CD14-positive monocyte (primary cell): ENCODE results near the gene SBF2. TPM values are rescaled to one million over a fixed set of nuclear protein-coding genes. Genes with fewer than 3 reads are reported as not detected.

Experiments used
- DNase-seq, 3 donors: peaks; one replicate each; pipeline ENCODE4 v3.0.0-alpha.2; 2011 to 2022
- H2AFZ ChIP-seq: 2 replicates; pipeline ENCODE4 v1.6.0; 2012; ENCODE audit warnings: mild to moderate bottlenecking, low read depth, low read length, inconsistent platforms; ENCODE audit not compliant: insufficient read depth, poor library complexity, severe bottlenecking
- H3K27ac ChIP-seq, 2 donors: 1 replicate in 1 of 2; 2 replicates in 1 of 2; pipeline ENCODE4 v1.5.1; 2012 to 2013; ENCODE audit warnings: low read length in 2 of 2, control low read depth in 1 of 2, inconsistent platforms in 1 of 2, low read depth in 1 of 2, mild to moderate bottlenecking in 1 of 2
- H3K27me3 ChIP-seq, 2 donors: one replicate each; pipeline versions ENCODE4 v1.6.0 to v1.6.1; 2011 to 2013; ENCODE audit warnings: low read length in 2 of 2; ENCODE audit not compliant: control insufficient read depth in 2 of 2, insufficient read depth in 2 of 2
- H3K36me3 ChIP-seq, 2 donors: replicated peaks in 1 of 2; 1 replicate in 1 of 2; 2 replicates in 1 of 2; pipeline versions ENCODE4 v1.5.1 to v1.6.1; 2012 to 2013; ENCODE audit warnings: low read length in 2 of 2, control low read depth in 1 of 2, inconsistent platforms in 1 of 2, mild to moderate bottlenecking in 1 of 2; ENCODE audit not compliant: insufficient read depth in 2 of 2, control insufficient read depth in 1 of 2
- H3K4me1 ChIP-seq, 2 donors: 1 replicate in 1 of 2; 2 replicates in 1 of 2; pipeline versions ENCODE4 v1.5.1 to v1.6.1; 2012 to 2013; ENCODE audit warnings: low read length in 2 of 2, control low read depth in 1 of 2, inconsistent platforms in 1 of 2, mild to moderate bottlenecking in 1 of 2, moderate library complexity in 1 of 2; ENCODE audit not compliant: insufficient read depth in 2 of 2, control insufficient read depth in 1 of 2
- H3K4me2 ChIP-seq: replicated peaks from 2 replicates; pipeline ENCODE3; 2012; ENCODE audit warnings: low read length, moderate library complexity, mild to moderate bottlenecking; ENCODE audit not compliant: poor library complexity, severe bottlenecking; ENCODE audit errors: extremely low read depth
- H3K4me3 ChIP-seq, 3 experiments: fragments of 200-600 bp in 1 of 3; sonication (generic) in 1 of 3; replicated peaks in 1 of 3; 1 replicate in 2 of 3; 2 replicates in 1 of 3; pipeline ENCODE4 v1.5.1; 2011 to 2013; ENCODE audit warnings: low read length in 3 of 3, mild to moderate bottlenecking in 3 of 3, control low read depth in 2 of 3, low read depth in 2 of 3, inconsistent platforms in 1 of 3, moderate library complexity in 1 of 3
- H3K79me2 ChIP-seq: 2 replicates; pipeline ENCODE4 v1.6.0; 2012; ENCODE audit warnings: mild to moderate bottlenecking, control low read depth, inconsistent platforms, low read length, moderate library complexity; ENCODE audit not compliant: insufficient read depth
- H3K9ac ChIP-seq: 2 replicates; pipeline ENCODE4 v1.6.0; 2017; ENCODE audit warnings: low read length, mild to moderate bottlenecking; ENCODE audit not compliant: insufficient read depth, poor library complexity, severe bottlenecking
- H3K9me3 ChIP-seq, 2 donors: replicated peaks in 1 of 2; 1 replicate in 1 of 2; 2 replicates in 1 of 2; pipeline versions ENCODE4 v1.5.1 to v1.6.1; 2012 to 2013; ENCODE audit warnings: low read length in 2 of 2, control low read depth in 1 of 2; ENCODE audit not compliant: control insufficient read depth in 1 of 2, insufficient read depth in 1 of 2
- H4K20me1 ChIP-seq: 2 replicates; pipeline ENCODE4 v1.6.0; 2012; ENCODE audit warnings: mild to moderate bottlenecking, low read length, control low read depth, moderate library complexity; ENCODE audit not compliant: insufficient read depth
- H3K27ac Mint-ChIP-seq, 7 donors: one replicate each; pipeline ENCODE4 v1.8.0; 2020; ENCODE audit warnings: mild to moderate bottlenecking in 7 of 7, mixed read lengths in 7 of 7, moderate library complexity in 6 of 7, inconsistent platforms in 2 of 7
- H3K27me3 Mint-ChIP-seq, 3 donors: one replicate each; pipeline ENCODE4 v1.8.0; 2021 to 2022; ENCODE audit warnings: low read depth in 3 of 3, mild to moderate bottlenecking in 3 of 3, mixed read lengths in 3 of 3, moderate library complexity in 3 of 3, inconsistent platforms in 1 of 3
- H3K36me3 Mint-ChIP-seq, 2 donors: one replicate each; pipeline ENCODE4 v1.8.0; 2020; ENCODE audit warnings: mixed read lengths in 2 of 2, inconsistent platforms in 1 of 2, mild to moderate bottlenecking in 1 of 2
- H3K4me1 Mint-ChIP-seq: one replicate; pipeline ENCODE4 v1.8.0; 2020; ENCODE audit warnings: mild to moderate bottlenecking, mixed read lengths
- H3K4me3 Mint-ChIP-seq, 2 donors: one replicate each; pipeline ENCODE4 v1.8.0; 2020; ENCODE audit warnings: mild to moderate bottlenecking in 2 of 2, mixed read lengths in 2 of 2, moderate library complexity in 1 of 2
- H3K9me3 Mint-ChIP-seq, 7 donors: one replicate each; pipeline ENCODE4 v1.8.0; 2020 to 2022; ENCODE audit warnings: mixed read lengths in 7 of 7, mild to moderate bottlenecking in 6 of 7, moderate library complexity in 6 of 7, inconsistent platforms in 2 of 7
- CTCF ChIP-seq: fragments of 200-600 bp; IDR thresholded peaks from one replicate; pipeline ENCODE4 v1.8.0; 2022; ENCODE audit warnings: antibody characterized with exemption, mild to moderate bottlenecking
- WGBS: methylation state at CpG from one replicate; pipeline ENCODE4 v1.1.5; 2013; ENCODE audit warnings: missing lambda C conversion rate; ENCODE audit not compliant: insufficient coverage; 5-methylcytosine and 5-hydroxymethylcytosine counted together
- intact Hi-C, 2 donors: fragments of 100-400 bp; cut with micrococcal nuclease; formaldehyde crosslinking; loops; one replicate each; pipeline versions ENCODE4 v1.15.0 to v1.15.1; 2023
- polyA plus RNA-seq, 3 donors: library from polyadenylated mRNA; depleted of rRNA in 1 of 3; unstranded in 2 of 3; stranded (reverse) in 1 of 3; fragments of 300-500 nt in 2 of 3; fragments of >200 nt in 1 of 3; fragmentation: Illumina TruSeq in 2 of 3; gene quantifications; 1 replicate in 2 of 3; 2 replicates in 1 of 3; pipeline ENCODE4 v1.2.3, GENCODE V29; 2012 to 2021

Gene SBF2
- polyA plus RNA-seq, 3 donors, result 8.9 to 30.7 (median 16.4) TPM

- Histone ChIP-seq H3K4me2 (no peak overlapping the region), H3K27me3 (no peaks in the 10 kb centered on the region), H3K36me3 (peaks cover 31 to 49% of the 10 kb centered on the region in 2 donors), H3K9me3 (no peaks in the 10 kb centered on the region), H2AFZ (no peak overlapping the region), H3K79me2 (no peaks in the 10 kb centered on the region), H3K27ac (no peak overlapping the region), H4K20me1 (no peaks in the 10 kb centered on the region), H3K9ac (no peak overlapping the region), H3K4me3 (no peak overlapping the region), H3K4me1 (no peaks in the 10 kb centered on the region)
- H3K4me3 Mint-ChIP-seq, result no peak overlapping the region
- H3K9me3 Mint-ChIP-seq, result peaks cover 2 to 7% (median 4%) of the 10 kb centered on the region in 7 donors
- no peak for DNase-seq
- no peaks in the 10 kb centered on the region for H3K4me1 Mint-ChIP-seq
- TF ChIP-seq CTCF, result no peak
- intact Hi-C loops, result no loop called here
- peaks cover 0 to 3% (median 2%) of the 10 kb centered on the region in 3 donors for H3K27me3 Mint-ChIP-seq
- WGBS, result 100% methylated on average over 3 of the region's 4 CpGs
- H3K27ac Mint-ChIP-seq, result no peak overlapping the region
- H3K36me3 Mint-ChIP-seq, result peaks cover 48 to 54% of the 10 kb centered on the region in 2 donors
These were observed 336.9 kb downstream of the SBF2 start for GRCh38 chr11:9957072-9957471.

GRCh38 chr11:9956483-9956882 is 337.5 kb downstream of the SBF2 start:
- Histone ChIP-seq H3K27ac (no peak overlapping the region), H3K9me3 (no peaks in the 10 kb centered on the region), H2AFZ (no peak overlapping the region), H3K9ac (no peak overlapping the region), H3K4me2 (no peak overlapping the region), H3K4me3 (no peak overlapping the region), H3K27me3 (no peaks in the 10 kb centered on the region), H3K4me1 (no peaks in the 10 kb centered on the region), H3K36me3 (peaks cover 28 to 43% of the 10 kb centered on the region in 2 donors), H4K20me1 (no peaks in the 10 kb centered on the region), H3K79me2 (no peaks in the 10 kb centered on the region)
- Mint-ChIP-seq H3K27ac (no peak overlapping the region), H3K4me3 (no peak overlapping the region), H3K36me3 (peaks cover 48 to 50% of the 10 kb centered on the region in 2 donors), H3K4me1 (no peaks in the 10 kb centered on the region), H3K9me3 (peaks cover 2 to 7% (median 4%) of the 10 kb centered on the region in 7 donors), H3K27me3 (peaks cover 0 to 3% (median 2%) of the 10 kb centered on the region in 3 donors)
- no CpG with 5 or more reads among the region's 2 CpGs for WGBS
- intact Hi-C loops, result no loop called here
- no peak for TF ChIP-seq CTCF
- DNase-seq, result no peak
